Panc1 (cell line): ENCODE data around the gene ANKRD13A. TPM values are rescaled to one million over a fixed set of nuclear protein-coding genes. Genes with fewer than 3 reads are reported as not detected.

Experiments
- ATAC-seq: fragments of 200-7000 bp; cut with Tn5 transposase; 2 replicates; pipeline ENCODE4 v1.9.1; 2020; ENCODE audit warnings: mild to moderate bottlenecking, moderate library complexity
- BruUV-seq: library from RNA; stranded (reverse); fragments of 400-500 nt; replicated peaks from 2 replicates; lab custom pipeline; 2021; lab: Mats Ljungman, UMichigan
- CTCF ChIA-PET: fragments of 300-600 bp; sonication (Branson Sonifier 250); formaldehyde crosslinking; loops from one replicate; lab custom pipeline; 2022; ENCODE audit warnings: antibody characterized with exemption; lab: Charles Lee
- POLR2A ChIA-PET: fragments of 300-600 bp; sonication (Branson Sonifier 250); formaldehyde crosslinking; loops from one replicate; lab custom pipeline; 2022; ENCODE audit warnings: antibody characterized with exemption; lab: Charles Lee
- DNase-seq: peaks from one replicate; pipeline ENCODE4 v3.0.0-alpha.2; 2010; ENCODE audit warnings: low read depth, low spot score
- H3K27ac ChIP-seq: 2 replicates; pipeline ENCODE4 v1.5.1; 2011; ENCODE audit warnings: mild to moderate bottlenecking, low read length, inconsistent platforms
- H3K27me3 ChIP-seq: fragments of 200-500 bp; sonication (Bioruptor generic); 2 replicates; pipeline ENCODE4 v1.6.0; 2014; ENCODE audit warnings: low read length, inconsistent platforms; ENCODE audit not compliant: control insufficient read depth, insufficient read depth
- H3K36me3 ChIP-seq: fragments of 200-500 bp; sonication (Bioruptor generic); 2 replicates; pipeline ENCODE4 v1.5.1; 2014; ENCODE audit warnings: inconsistent platforms, mild to moderate bottlenecking, low read length, moderate library complexity; ENCODE audit not compliant: control insufficient read depth, insufficient read depth
- H3K4me1 ChIP-seq: 2 replicates; pipeline ENCODE4 v1.5.1; 2011; ENCODE audit warnings: inconsistent platforms, mild to moderate bottlenecking, low read length, moderate library complexity; ENCODE audit not compliant: control insufficient read depth, insufficient read depth
- H3K4me3 ChIP-seq, 2 experiments: 2 replicates each; pipeline ENCODE4 v1.5.1; 2011 to 2012; ENCODE audit warnings: low read depth in 2 of 2, low read length in 2 of 2, mild to moderate bottlenecking in 2 of 2, inconsistent platforms in 1 of 2, moderate library complexity in 1 of 2
- H3K9me3 ChIP-seq: fragments of 200-500 bp; sonication (Bioruptor generic); 2 replicates; pipeline ENCODE4 v1.5.1; 2014; ENCODE audit warnings: low read depth, mild to moderate bottlenecking, inconsistent platforms, low read length, moderate library complexity; ENCODE audit not compliant: control insufficient read depth, insufficient read depth
- CTCF ChIP-seq: fragments of 450-650 bp; IDR thresholded peaks from 2 replicates; pipeline ENCODE4 v1.5.1; 2017; ENCODE audit warnings: mild to moderate bottlenecking
- POLR2AphosphoS5 ChIP-seq: IDR thresholded peaks from 2 replicates; pipeline ENCODE4 v1.6.1; 2012; ENCODE audit warnings: mild to moderate bottlenecking, low read depth, low read length, moderate library complexity
- REST ChIP-seq, 2 experiments: IDR thresholded peaks; 2 replicates each; pipeline ENCODE4 v1.6.1; 2011 to 2012; ENCODE audit warnings: low read depth in 2 of 2, control low read depth in 1 of 2, low read length in 1 of 2, mild to moderate bottlenecking in 1 of 2, moderate library complexity in 1 of 2; ENCODE audit not compliant: insufficient read depth in 1 of 2
- SIN3A ChIP-seq: IDR thresholded peaks from 2 replicates; pipeline ENCODE4 v1.6.1; 2012; ENCODE audit warnings: low read depth, mild to moderate bottlenecking, low read length, moderate library complexity, borderline replicate concordance; ENCODE audit not compliant: insufficient read depth
- TCF7L2 ChIP-seq: IDR thresholded peaks from 2 replicates; pipeline ENCODE4 v1.6.1; 2011; ENCODE audit warnings: mild to moderate bottlenecking, low read depth, low read length, inconsistent platforms
- in situ Hi-C: cut with HindIII; loops from 2 replicates; pipeline ENCODE4 v1.10.0; 2016; ENCODE audit warnings: low sequenced_read_pairs, low pct_unique_long_range_greater_than_20kb
- intact Hi-C: fragments of 100-400 bp; cut with micrococcal nuclease; formaldehyde crosslinking; loops from one replicate; pipeline ENCODE4 v1.10.0; 2022; ENCODE audit not compliant: unreplicated experiment
- total RNA-seq: library from RNA; stranded (reverse); gene quantifications from one replicate; pipeline ENCODE4 v1.2.1, GENCODE V29; 2021; ENCODE audit not compliant: unreplicated experiment

ANKRD13A gene
- total RNA-seq, 1 experiment from 2014 or later, result 34.4 TPM

DNA sequence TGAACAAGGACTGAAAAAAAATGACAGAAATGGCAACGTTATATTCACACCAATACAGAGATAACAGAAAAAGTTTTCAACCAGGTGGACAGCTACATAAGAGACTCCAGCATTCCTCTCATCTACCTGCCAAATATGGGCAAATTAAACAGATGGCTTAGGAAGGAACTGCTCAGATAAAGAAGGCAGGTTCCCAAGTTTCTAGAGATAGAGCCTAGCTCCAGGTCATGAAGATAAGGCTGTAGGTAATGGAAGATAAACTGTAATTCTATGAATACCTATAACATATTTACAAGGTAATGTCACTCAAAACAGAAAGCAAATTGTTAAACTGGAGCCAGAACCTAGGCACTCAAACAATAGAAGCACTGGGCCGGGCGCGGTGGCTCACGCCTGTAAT lies 45.6 kb upstream of the ANKRD13A start:
- in situ Hi-C loops, result no loop called here
- Histone ChIP-seq H3K27me3 (no peaks in the 10 kb centered on the region), H3K4me1 (no peaks in the 10 kb centered on the region), H3K27ac (no peak overlapping the region), H3K9me3 (no peaks in the 10 kb centered on the region), H3K36me3 (peaks cover 7% of the 10 kb centered on the region), H3K4me3 (no peak overlapping the region)
- DNase-seq (no peak), ATAC-seq (no peak)
- ChIA-PET CTCF (no interaction called here), POLR2A (no interaction called here)
- TF ChIP-seq CTCF (no peak), TCF7L2 (no peak), REST (IDR thresholded peaks at IDR 0.05; ENCODE audit: insufficient read depth in 1 of 2, low read depth in 2 of 2, low read length in 1 of 2) (no peak), SIN3A (no peak), POLR2AphosphoS5 (no peak)
- intact Hi-C loops, result no loop called here
- no TSS peak for BruUV-seq

DNA sequence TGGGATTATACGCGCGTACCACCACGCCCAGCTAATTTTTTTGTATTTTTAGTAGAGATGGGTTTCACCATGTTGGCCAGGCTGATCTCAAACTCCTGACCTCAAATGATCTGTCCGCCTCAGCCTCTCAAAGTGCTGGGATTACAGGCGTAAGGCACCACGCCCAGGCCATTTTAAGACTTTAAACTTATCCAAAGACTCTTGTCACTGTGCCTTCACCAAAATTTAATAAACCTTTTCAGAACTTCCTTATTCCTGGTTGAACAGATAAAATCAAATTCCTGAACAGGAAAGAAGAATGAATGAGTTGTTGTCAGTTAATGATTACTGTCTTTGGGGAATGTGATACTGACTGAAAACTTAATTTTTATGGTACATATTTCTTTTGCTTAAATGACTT lies 40.9 kb upstream of the ANKRD13A start:
- Histone ChIP-seq H3K4me1 (no peaks in the 10 kb centered on the region), H3K9me3 (no peaks in the 10 kb centered on the region), H3K36me3 (no peaks in the 10 kb centered on the region), H3K27ac (no peak overlapping the region), H3K27me3 (no peaks in the 10 kb centered on the region), H3K4me3 (no peak overlapping the region)
- ChIA-PET POLR2A (no interaction called here), CTCF (interaction anchor here (0.7 kb wide), 1 partner anchor 30 kb away, joined by 4 read pairs; no protein-coding TSS in a partner anchor)
- DNase-seq (no peak), ATAC-seq (no peak)
- TF ChIP-seq CTCF, result no peak
- no peak for TF ChIP-seq REST (IDR thresholded peaks at IDR 0.05; ENCODE audit: insufficient read depth in 1 of 2, low read depth in 2 of 2, low read length in 1 of 2)
- TF ChIP-seq SIN3A, result no peak
- no peak for TF ChIP-seq TCF7L2
- no peak for TF ChIP-seq POLR2AphosphoS5
- in situ Hi-C loops (no loop called here), intact Hi-C loops (no loop called here)
- no TSS peak for BruUV-seq
